Skeletal muscle tissue (tissue), 4 donors: ENCODE results near the gene TSC22D2. TPM values are rescaled to one million over a fixed set of nuclear protein-coding genes. Genes with fewer than 3 reads are reported as not detected.

Experiments used
- H3K27ac ChIP-seq: one replicate; pipeline ENCODE4 v1.7.0; 2013; ENCODE audit warnings: mild to moderate bottlenecking, low read depth, low read length, inconsistent platforms
- H3K27me3 ChIP-seq, 3 donors: one replicate each; pipeline ENCODE4 v1.7.0; 2013; ENCODE audit warnings: low read length in 3 of 3; ENCODE audit not compliant: control insufficient read depth in 3 of 3, insufficient read depth in 3 of 3
- H3K36me3 ChIP-seq, 3 donors: one replicate each; pipeline ENCODE4 v1.7.0; 2013; ENCODE audit warnings: low read length in 3 of 3; ENCODE audit not compliant: control insufficient read depth in 3 of 3, insufficient read depth in 3 of 3
- H3K4me1 ChIP-seq, 3 donors: one replicate each; pipeline ENCODE4 v1.7.0; 2013; ENCODE audit warnings: low read length in 3 of 3, mild to moderate bottlenecking in 3 of 3; ENCODE audit not compliant: control insufficient read depth in 3 of 3, insufficient read depth in 3 of 3
- H3K4me3 ChIP-seq, 3 donors: one replicate each; pipeline ENCODE4 v1.7.0; 2013; ENCODE audit warnings: low read length in 3 of 3
- H3K9ac ChIP-seq, 3 donors: one replicate each; pipeline ENCODE4 v1.7.0; 2013; ENCODE audit warnings: low read length in 3 of 3, mild to moderate bottlenecking in 3 of 3, moderate library complexity in 2 of 3, low read depth in 1 of 3
- H3K9me3 ChIP-seq, 3 donors: one replicate each; pipeline ENCODE4 v1.7.0; 2013; ENCODE audit warnings: low read length in 3 of 3; ENCODE audit not compliant: control insufficient read depth in 3 of 3
- total RNA-seq: library from RNA; depleted of rRNA; stranded (reverse); fragments of >200 nt; gene quantifications from one replicate; pipeline ENCODE4 v1.2.3, GENCODE V29; 2014
- donor health status: Osteomylitis.

TSC22D2 gene
- total RNA-seq, 1 donor from 2014 or later = 12.0 TPM

DNA sequence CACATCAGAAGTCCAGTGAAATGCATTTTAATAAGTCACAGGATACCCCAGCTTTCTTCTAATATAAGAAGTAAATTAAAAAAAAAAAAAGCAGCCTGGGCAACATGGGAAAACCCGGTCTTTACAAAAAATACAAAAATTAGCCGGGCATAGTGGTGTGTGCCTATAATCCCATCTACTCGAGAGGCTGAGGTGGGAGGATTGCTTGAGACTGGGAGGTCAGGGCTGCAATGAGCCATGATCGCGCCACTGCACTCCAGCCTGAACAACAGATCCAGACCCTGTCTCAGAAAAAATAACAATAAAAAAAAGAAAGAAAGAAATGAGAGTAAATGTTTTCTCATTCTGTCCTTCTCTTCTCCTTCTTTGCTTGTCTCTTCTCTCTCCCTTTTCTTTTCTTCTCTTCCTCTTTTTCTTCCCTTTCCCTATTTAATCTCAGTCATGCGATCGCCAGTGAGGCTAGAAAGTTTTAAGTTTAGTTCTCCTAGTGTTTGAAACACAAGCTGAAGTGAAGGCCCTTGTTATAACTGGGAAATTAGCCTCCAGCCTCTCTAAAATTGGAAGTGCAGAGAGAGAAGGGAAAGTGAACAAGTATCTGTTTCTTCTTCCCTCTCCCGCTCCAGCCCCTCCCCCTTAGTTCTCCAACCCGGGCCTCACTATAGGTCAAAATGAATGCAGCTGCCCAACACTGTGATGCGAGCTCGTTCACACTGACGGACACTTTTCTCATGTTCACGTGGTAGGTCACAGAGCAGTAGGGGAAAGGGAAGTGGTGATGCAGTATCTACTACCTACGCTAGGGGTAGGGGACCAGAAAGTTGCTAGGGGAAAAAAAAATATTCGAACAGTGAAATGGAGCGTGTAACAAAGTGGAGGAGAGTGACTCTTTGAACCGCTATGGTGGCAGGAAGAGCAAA is 23.5 kb upstream of the TSC22D2 start:
- no peaks in the 10 kb centered on the region for H3K36me3 ChIP-seq
- no peak overlapping the region for H3K27ac ChIP-seq
- H3K4me3 ChIP-seq = no peak overlapping the region
- H3K9me3 ChIP-seq = no peaks in the 10 kb centered on the region
- no peak overlapping the region for H3K9ac ChIP-seq
- H3K4me1 ChIP-seq = no peaks in the 10 kb centered on the region
- no peaks in the 10 kb centered on the region for H3K27me3 ChIP-seq

DNA sequence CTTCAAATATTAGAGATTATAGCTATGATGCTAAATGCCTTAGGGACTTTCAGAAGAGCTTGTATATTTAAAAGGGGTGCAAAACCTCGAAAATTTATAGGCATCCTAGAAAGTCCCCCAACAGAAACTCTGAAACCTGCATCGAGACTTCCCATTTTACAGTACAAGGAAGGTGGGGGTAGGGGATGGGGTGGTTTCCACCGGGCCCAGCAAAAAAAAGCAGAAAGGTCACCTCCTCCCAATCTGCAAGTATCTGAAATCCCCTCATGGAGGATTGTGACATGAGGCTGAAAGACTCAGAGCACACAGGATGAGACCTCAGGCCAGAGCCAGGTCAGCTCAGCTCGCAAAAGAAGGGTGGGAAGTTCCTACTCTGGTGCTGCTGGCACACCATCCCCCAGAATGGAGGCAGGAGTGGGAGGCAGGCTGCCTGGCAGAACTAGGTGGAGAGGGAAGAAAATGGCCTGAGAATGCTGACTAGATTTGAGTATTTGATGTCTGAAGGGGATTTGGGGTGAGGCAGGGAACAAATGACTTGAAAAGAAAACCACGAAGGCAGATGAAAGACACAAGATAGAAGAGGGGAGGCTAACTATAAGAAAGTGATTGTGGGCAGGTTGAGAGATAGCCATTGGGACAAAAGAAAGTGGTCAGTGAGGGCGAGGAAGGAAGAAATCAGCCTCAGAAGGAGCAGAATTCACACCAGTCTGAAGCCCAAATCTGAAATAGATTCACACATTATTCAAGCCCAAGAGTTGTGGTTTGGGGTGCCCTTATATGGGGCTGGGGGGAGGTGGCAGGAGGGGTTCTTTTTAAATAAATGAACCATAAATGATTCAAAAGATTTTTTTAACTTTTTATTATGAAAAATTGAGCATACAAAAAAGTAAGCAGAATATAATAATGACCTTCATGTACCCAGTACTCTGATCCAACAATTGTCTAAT is 22.5 kb upstream of the TSC22D2 start:
- Histone ChIP-seq H3K4me1 (no peaks in the 10 kb centered on the region), H3K27me3 (no peaks in the 10 kb centered on the region), H3K27ac (no peak overlapping the region), H3K36me3 (no peaks in the 10 kb centered on the region), H3K9ac (no peak overlapping the region), H3K4me3 (no peak overlapping the region), H3K9me3 (no peaks in the 10 kb centered on the region)

DNA sequence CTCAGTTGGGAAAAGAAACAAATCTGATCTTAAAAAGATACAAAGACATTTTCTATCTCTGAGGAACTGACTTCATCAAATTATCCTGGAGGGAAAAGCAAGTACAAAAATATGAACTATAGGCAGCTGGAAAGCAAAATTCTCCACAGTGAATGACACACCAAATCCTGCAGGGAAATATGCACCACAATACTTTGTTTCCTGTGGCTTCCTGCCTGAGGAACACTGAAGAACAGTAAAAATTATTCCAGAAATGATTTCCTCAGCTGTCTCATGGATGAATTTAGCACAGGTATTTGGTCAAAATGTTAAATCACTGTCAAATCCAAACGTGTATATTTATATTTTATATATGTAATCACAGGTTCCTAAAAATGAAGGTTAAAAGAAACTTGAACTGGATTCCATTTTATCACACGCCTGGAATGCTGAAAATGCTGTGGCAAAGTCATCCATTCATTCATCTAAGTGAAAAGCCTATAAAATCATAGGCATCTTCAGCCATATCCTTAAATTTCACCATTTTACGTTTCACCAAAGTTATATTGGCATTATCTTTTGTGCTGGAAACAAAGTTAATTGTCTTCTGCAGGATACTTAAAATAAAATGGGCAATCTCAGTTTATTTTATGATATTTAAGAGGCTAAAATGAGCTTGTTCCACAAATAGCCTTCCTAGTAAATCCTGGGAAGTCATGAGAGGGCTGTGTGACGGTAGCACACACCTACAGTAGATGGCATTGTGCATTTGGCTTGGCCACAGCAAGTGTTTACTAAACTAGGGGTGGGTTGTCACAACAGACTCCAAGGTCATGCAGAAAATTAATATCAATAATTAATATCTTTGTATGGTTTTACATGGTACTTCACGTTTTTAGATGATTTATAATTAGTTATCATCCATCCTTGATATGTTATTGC is 19.3 kb upstream of the TSC22D2 start:
- no peaks in the 10 kb centered on the region for H3K4me1 ChIP-seq
- no peak overlapping the region for H3K9ac ChIP-seq
- H3K27me3 ChIP-seq = no peaks in the 10 kb centered on the region
- no peak overlapping the region for H3K4me3 ChIP-seq
- no peaks in the 10 kb centered on the region for H3K36me3 ChIP-seq
- no peaks in the 10 kb centered on the region for H3K9me3 ChIP-seq
- H3K27ac ChIP-seq = no peak overlapping the region

- no peaks in the 10 kb centered on the region for H3K9me3 ChIP-seq
- no peaks in the 10 kb centered on the region for H3K27me3 ChIP-seq
- no peaks in the 10 kb centered on the region for H3K36me3 ChIP-seq
- H3K4me1 ChIP-seq = no peaks in the 10 kb centered on the region
- no peak overlapping the region for H3K4me3 ChIP-seq
- no peak overlapping the region for H3K9ac ChIP-seq
- no peak overlapping the region for H3K27ac ChIP-seq
These were observed 18.0 kb upstream of the TSC22D2 start for GRCh38 chr3:150390087-150390486.

DNA sequence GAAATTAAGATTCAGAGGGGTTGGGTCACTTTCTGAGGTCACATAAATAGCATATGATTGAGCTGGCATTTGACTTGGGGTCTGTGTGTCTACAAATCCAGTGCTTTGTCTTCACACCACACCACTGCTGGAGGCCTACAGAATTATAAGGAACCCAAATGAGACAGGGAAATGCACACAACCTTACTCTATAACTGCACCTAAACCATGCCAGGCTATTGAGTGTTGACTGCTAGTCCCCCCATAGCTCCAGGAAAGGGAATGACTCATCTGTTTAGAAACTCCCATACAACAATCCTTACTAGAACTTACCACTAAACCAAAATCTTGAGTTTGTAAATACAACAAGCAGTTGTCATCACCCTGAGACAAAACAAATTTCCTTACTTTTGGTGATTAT is 16.9 kb upstream of the TSC22D2 start:
- Histone ChIP-seq H3K27ac (no peak overlapping the region), H3K9me3 (no peaks in the 10 kb centered on the region), H3K9ac (no peak overlapping the region), H3K4me3 (no peak overlapping the region), H3K4me1 (no peaks in the 10 kb centered on the region), H3K36me3 (no peaks in the 10 kb centered on the region), H3K27me3 (no peaks in the 10 kb centered on the region)

- no peak overlapping the region for H3K9ac ChIP-seq
- H3K27ac ChIP-seq = no peak overlapping the region
- no peaks in the 10 kb centered on the region for H3K36me3 ChIP-seq
- no peaks in the 10 kb centered on the region for H3K4me1 ChIP-seq
- no peak overlapping the region for H3K4me3 ChIP-seq
- no peaks in the 10 kb centered on the region for H3K27me3 ChIP-seq
- H3K9me3 ChIP-seq = no peaks in the 10 kb centered on the region
These were observed 14.4 kb upstream of the TSC22D2 start for GRCh38 chr3:150393745-150394144.

DNA sequence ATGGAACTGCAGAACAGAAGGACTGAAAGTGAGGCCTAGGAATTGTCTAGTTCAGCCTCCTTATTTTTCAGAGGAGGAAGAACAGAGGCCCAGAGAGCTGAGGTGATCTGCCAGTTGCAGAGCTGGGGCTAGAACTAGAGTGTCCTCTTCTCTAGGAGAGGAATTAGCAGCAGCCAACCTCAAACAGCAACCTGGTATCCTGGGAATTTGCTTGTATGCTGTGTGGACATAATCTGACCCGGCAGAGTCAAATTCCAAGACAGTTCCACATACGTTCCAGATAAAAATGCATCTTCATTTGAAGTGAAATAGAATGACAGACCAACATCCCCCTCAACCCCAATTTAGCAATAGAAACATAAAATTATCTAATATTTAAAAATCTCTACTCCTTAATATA is 13.5 kb upstream of the TSC22D2 start:
- Histone ChIP-seq H3K4me1 (no peaks in the 10 kb centered on the region), H3K9me3 (no peaks in the 10 kb centered on the region), H3K27ac (no peak overlapping the region), H3K36me3 (no peaks in the 10 kb centered on the region), H3K4me3 (no peak overlapping the region), H3K9ac (no peak overlapping the region), H3K27me3 (no peaks in the 10 kb centered on the region)

DNA sequence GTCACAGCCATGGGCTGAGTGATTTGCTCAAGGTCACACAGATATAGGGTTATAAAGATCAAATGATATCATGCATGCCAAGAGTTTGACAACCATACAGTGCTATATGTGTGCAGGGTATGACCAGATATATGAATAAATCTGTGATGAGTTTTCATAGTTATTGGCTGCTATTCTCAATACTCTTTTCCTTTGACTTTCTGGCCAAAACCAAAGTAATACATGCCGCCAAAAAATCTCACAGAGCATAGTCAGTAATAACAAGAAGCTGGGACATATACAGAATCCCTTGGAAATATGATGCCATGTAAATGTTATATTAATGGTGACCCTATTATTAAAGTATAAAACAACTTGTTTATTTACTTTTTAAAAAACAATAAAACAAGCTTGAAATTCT is 11.6 kb upstream of the TSC22D2 start:
- Histone ChIP-seq H3K9ac (no peak overlapping the region), H3K27me3 (no peaks in the 10 kb centered on the region), H3K27ac (no peak overlapping the region), H3K4me1 (no peaks in the 10 kb centered on the region), H3K4me3 (no peak overlapping the region), H3K36me3 (no peaks in the 10 kb centered on the region), H3K9me3 (no peaks in the 10 kb centered on the region)

- Histone ChIP-seq H3K27ac (no peak overlapping the region), H3K36me3 (no peaks in the 10 kb centered on the region), H3K4me1 (no peaks in the 10 kb centered on the region), H3K4me3 (peak overlapping the region in 1 of 3 donors; percentile 11), H3K27me3 (no peaks in the 10 kb centered on the region), H3K9me3 (no peaks in the 10 kb centered on the region), H3K9ac (no peak overlapping the region)
These were observed 11.0 kb upstream of the TSC22D2 start for GRCh38 chr3:150396956-150397550.
